GM19324 (cell line): ENCODE measurements around the gene CYP1A2.

ENCODE experiments used
- ATAC-seq: cut with Tn5 transposase; IDR thresholded peaks from one replicate; pipeline ENCODE4 v1.9.1; 2021; ENCODE audit warnings: mild to moderate bottlenecking, moderate library complexity; ENCODE audit not compliant: unreplicated experiment, low FRiP score

CYP1A2 gene

GRCh38 chr15:74788042-74788682 is 39.5 kb downstream of the CYP1A2 start:
- no peak for ATAC-seq

DNA sequence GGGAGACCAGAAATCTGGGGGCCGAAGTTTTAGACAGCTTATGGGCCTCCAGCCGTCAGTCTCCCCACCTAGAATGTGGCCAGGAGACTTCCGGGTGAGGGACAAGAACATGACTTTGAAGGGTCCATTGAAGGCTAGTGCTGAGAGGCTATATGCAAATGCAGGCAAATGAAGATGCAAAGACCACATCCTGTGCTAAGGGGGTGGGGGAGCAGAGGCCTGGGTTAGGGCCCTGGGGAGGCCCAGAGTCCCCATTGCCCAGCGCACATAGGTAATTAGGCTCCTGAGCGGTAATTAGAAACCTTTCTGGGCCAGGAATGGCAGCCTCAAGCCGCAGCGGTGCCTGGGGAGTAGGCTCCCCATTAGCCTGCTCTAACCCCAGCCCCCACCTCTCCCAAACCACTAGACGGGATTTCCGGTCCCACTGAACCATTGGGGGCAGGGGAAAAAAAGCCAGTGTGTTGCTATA is 40.1 kb downstream of the CYP1A2 start:
- ATAC-seq, result no peak

DNA sequence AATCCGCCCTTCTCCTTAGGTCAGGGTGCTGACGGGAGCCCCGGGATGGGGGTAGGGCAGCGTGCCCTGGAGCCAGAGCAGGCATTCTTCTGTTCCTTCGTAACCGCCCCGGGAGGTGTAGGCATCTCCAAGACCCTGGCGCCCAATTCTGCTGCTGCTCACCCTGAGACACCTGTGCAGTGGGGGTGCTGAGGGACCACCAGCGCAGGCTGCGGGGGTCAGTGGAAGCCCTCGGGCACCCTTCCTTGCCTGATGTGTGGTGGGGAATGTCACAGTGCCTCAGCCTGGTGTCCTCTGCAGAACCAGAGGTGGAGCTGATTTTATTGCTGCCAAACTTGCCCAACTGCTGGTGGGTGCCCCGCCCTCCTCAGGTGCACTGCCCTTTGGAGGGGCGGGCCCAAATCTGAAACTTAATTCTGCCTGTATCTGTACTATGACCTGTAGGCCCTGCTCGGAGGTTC is 40.6 kb downstream of the CYP1A2 start:
- no peak for ATAC-seq

GRCh38 chr15:74789741-74790079 is 41.1 kb downstream of the CYP1A2 start:
- ATAC-seq, result no peak

- ATAC-seq, result no peak
These were observed 41.7 kb downstream of the CYP1A2 start for GRCh38 chr15:74790080-74790916.

GRCh38 chr15:74791007-74791406 is 42.4 kb downstream of the CYP1A2 start:
- ATAC-seq, result no peak

- no peak for ATAC-seq
These were observed 43.0 kb downstream of the CYP1A2 start for GRCh38 chr15:74791667-74792066.

- ATAC-seq, result no peak
These were observed 43.8 kb downstream of the CYP1A2 start for GRCh38 chr15:74792227-74793016.

DNA sequence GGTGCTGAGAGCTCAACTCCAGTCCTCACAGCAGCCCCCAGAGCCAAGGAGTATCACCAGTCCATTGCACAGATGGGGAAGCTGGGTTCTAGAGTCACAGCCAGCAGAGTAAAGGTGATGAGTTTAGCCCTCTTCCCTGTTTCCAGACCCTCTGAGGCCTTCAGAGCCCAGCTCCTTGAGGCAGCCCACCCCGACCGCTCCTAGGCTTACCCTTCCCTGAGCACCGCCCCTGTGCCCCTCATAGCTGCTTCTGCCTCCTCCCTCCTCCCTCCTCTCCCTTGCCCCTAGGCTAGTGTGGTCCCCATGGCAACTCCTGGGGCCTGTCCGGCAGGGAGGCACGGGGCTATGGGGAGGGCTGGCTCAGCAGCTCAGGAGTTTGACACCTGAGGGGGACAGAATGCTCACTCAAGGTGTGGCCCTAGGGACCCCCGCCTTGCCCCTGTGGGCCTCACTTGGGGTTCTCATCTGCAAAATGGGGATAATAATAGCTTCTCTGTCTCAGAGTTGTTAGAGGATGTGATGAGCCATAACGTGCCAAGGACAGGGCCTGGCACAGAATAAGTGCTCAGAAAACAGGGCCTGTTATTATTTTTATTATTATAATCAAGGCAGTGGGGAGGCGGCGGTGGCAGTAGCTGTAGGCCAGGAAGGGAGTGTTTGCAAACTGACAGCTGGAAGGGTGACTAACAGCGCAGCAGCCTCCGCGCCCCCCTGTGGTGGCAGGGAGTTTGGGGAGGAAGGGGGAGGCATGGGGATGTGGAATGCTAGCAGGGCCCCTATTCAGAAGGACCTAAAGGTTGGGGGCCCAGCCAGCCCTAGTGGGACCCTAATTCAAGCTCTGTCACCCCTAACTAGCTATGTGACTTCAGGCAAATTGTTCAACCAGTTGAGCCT is 44.7 kb downstream of the CYP1A2 start:
- no peak for ATAC-seq

DNA sequence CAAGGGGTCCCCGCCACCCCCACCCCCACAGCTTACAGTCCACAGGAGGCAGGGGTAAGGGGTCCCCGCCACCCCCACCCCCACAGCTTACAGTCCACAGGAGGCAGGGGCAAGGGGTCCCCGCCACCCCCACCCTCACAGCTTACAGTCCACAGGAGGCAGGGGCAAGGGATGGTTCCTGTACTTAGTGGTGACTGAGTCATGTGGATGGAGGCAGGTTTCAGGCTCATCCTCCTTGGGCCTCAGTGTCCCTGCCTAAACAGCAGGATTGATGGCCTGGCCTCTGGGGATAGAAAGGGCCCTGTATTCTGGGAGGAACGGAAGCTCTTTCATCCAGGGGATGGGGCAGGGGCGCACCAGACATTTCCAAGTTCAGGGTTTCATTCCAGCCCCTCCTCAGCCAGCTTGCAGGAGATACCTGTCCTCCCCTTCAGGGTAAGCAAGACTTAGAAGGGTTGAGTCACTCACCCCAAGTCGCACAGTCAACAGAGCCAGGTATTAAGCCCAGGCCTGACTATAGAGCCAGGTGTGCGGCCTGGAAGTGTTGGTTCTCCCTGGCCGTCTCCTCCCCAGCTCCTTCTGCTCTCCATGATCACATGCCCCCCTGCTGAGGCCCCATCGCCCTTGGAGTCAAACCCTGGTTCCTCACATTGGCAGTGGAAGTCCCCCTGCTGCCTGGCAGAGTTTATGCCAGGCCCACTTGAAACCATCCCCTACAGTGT is 45.8 kb downstream of the CYP1A2 start:
- ATAC-seq, result no peak

GRCh38 chr15:74794970-74795349 is 46.3 kb downstream of the CYP1A2 start:
- ATAC-seq, result no peak

GRCh38 chr15:74795966-74796625 is 47.5 kb downstream of the CYP1A2 start:
- no peak for ATAC-seq

DNA sequence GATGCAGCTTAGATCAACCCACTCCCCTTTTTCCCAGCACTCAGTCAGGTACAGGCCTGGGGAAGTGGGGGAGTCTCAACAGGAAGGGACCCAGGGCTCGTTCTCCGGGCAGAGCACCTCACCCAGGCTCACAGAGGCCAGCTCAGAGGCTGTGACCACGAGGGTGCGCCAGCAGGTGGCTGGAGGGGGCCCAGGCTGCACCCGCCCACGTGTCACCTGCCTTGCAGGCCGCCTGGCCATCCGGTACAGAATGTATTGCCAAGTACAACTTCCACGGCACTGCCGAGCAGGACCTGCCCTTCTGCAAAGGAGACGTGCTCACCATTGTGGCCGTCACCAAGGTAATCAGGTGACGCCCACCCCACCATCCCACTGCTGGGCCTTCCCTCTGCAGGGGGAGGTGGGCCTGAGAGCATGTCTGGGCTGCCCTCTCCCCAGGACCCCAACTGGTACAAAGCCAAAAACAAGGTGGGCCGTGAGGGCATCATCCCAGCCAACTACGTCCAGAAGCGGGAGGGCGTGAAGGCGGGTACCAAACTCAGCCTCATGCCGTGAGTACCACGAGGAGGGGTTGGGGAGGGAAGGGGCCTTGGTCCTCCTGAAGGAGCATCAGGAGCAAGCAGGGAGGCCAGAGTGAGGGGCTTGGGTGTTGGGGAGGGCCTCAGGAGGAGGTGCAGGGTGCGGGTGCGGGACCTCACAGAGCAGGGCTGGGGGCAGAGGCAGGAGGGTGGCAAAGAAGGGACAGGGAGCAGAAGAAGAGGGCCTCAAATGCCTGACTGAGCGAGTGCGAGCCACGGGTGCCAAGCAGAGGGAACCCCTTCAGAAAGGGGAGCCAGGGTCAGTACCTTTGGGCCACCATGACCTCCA is 50.0 kb downstream of the CYP1A2 start:
- ATAC-seq, result no peak

GRCh38 chr15:74799255-74799855 is 50.7 kb downstream of the CYP1A2 start:
- no peak for ATAC-seq

GRCh38 chr15:74799856-74800558 is 51.4 kb downstream of the CYP1A2 start:
- ATAC-seq, result peak; percentile 45

DNA sequence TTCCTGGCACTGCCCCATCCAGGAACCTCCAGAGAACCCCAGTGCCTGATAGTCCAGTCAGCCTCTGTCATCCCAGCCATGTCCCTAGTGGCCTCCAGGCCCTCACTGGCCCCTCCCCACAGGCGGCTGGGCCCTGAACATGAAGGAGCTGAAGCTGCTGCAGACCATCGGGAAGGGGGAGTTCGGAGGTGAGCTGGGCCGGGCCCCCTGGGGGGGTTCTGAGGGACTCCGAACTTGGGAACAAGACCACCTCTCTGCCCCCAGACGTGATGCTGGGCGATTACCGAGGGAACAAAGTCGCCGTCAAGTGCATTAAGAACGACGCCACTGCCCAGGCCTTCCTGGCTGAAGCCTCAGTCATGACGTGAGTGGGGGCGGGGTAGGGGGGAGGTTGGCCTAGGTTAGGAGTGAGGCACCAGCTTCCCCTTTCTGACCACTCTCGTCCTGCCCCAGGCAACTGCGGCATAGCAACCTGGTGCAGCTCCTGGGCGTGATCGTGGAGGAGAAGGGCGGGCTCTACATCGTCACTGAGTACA is 52.0 kb downstream of the CYP1A2 start:
- no peak for ATAC-seq
